GM12891 (cell line): ENCODE data around the gene TNNI3K.

Source experiments
- DNase-seq: peaks from one replicate; pipeline ENCODE4 v3.0.0; 2011; ENCODE audit warnings: low spot score; ENCODE audit not compliant: insufficient read length
- FAIRE-seq: peaks from 2 replicates; lab custom pipeline; 2011; peaks lifted over from hg19 to GRCh38; lab: Jason Lieb, UNC
- PAX5 ChIP-seq: IDR thresholded peaks from 2 replicates; pipeline ENCODE4 v1.6.1; 2011; ENCODE audit warnings: low read length, moderate library complexity, mild to moderate bottlenecking; ENCODE audit not compliant: insufficient read depth, severe bottlenecking
- POLR2A ChIP-seq: IDR thresholded peaks from 2 replicates; pipeline ENCODE4 v1.6.1; 2011; ENCODE audit warnings: low read depth, low read length, control low read depth
- POLR2AphosphoS5 ChIP-seq: IDR thresholded peaks from 2 replicates; pipeline ENCODE4 v1.6.1; 2011; ENCODE audit warnings: low read depth, low read length, control low read depth
- POU2F2 ChIP-seq: IDR thresholded peaks from 2 replicates; pipeline ENCODE4 v1.6.1; 2011; ENCODE audit warnings: low read depth, mild to moderate bottlenecking, control low read depth, low read length, moderate library complexity
- SPI1 ChIP-seq: IDR thresholded peaks from 2 replicates; pipeline ENCODE4 v1.6.1; 2011; ENCODE audit warnings: low read depth, low read length, control low read depth
- TAF1 ChIP-seq: IDR thresholded peaks from 2 replicates; pipeline ENCODE4 v1.6.1; 2011; ENCODE audit warnings: low read depth, low read length, control low read depth

The TNNI3K gene

GRCh38 chr1:74280642-74281396, 45.6 kb downstream of the TNNI3K start:
- DNase-seq (no peak), FAIRE-seq (no peak)
- TF ChIP-seq PAX5 (no peak), POLR2AphosphoS5 (no peak), SPI1 (no peak), TAF1 (no peak), POU2F2 (no peak), POLR2A (no peak)

- TF ChIP-seq TAF1, result no peak
- TF ChIP-seq SPI1, result no peak
- no peak for TF ChIP-seq POLR2AphosphoS5
- TF ChIP-seq POLR2A, result no peak
- TF ChIP-seq PAX5, result no peak
- FAIRE-seq (no peak), DNase-seq (no peak)
These were observed 51.2 kb downstream of the TNNI3K start for GRCh38 chr1:74286414-74286813.

GRCh38 chr1:74314438-74314837, 79.3 kb downstream of the TNNI3K start:
- FAIRE-seq (no peak), DNase-seq (no peak)
- TF ChIP-seq PAX5 (no peak), SPI1 (no peak), POLR2AphosphoS5 (no peak), POLR2A (no peak), POU2F2 (no peak), TAF1 (no peak)

- FAIRE-seq (no peak), DNase-seq (no peak)
- TF ChIP-seq PAX5, result no peak
- no peak for TF ChIP-seq SPI1
- TF ChIP-seq POLR2A, result no peak
- no peak for TF ChIP-seq POLR2AphosphoS5
- no peak for TF ChIP-seq TAF1
- no peak for TF ChIP-seq POU2F2
These were observed 81.1 kb downstream of the TNNI3K start for GRCh38 chr1:74316302-74316701.

- no peak for FAIRE-seq
- DNase-seq, result no peak
- TF ChIP-seq POLR2A, result no peak
These were observed 82.5 kb downstream of the TNNI3K start for GRCh38 chr1:74317663-74318062.

- TF ChIP-seq PAX5 (no peak), TAF1 (no peak), SPI1 (no peak), POLR2A (no peak), POU2F2 (no peak), POLR2AphosphoS5 (no peak)
- DNase-seq, result no peak
- FAIRE-seq, result no peak
These were observed 88.8 kb downstream of the TNNI3K start for GRCh38 chr1:74323937-74324473.

GRCh38 chr1:74324684-74325448, 89.7 kb downstream of the TNNI3K start:
- FAIRE-seq (no peak), DNase-seq (no peak)
- TF ChIP-seq SPI1, result no peak
- no peak for TF ChIP-seq POLR2AphosphoS5
- TF ChIP-seq PAX5, result no peak

- DNase-seq, result no peak
- TF ChIP-seq POLR2AphosphoS5 (no peak), PAX5 (no peak), POU2F2 (no peak), SPI1 (no peak), POLR2A (no peak), TAF1 (no peak)
- no peak for FAIRE-seq
These were observed 93.7 kb downstream of the TNNI3K start for GRCh38 chr1:74328851-74329250.

- FAIRE-seq, result no peak
- TF ChIP-seq POLR2A (no peak), TAF1 (no peak), SPI1 (no peak), POLR2AphosphoS5 (no peak), PAX5 (no peak), POU2F2 (no peak)
- DNase-seq, result no peak
These were observed 98.1 kb downstream of the TNNI3K start for GRCh38 chr1:74333244-74333643.
